HCT116 (cell line): Measurements from ENCODE around the gene MED16. TPM values are rescaled to one million over a fixed set of nuclear protein-coding genes. Genes with fewer than 3 reads are reported as not detected.

Experiments
- ATAC-seq: fragments of 200-7000 bp; cut with Tn5 transposase; 2 replicates; pipeline ENCODE4 v1.9.1; 2020; ENCODE audit warnings: mild to moderate bottlenecking, moderate library complexity
- BruUV-seq: library from RNA; stranded (reverse); fragments of 400-500 nt; replicated peaks from 2 replicates; lab custom pipeline; 2021; lab: Mats Ljungman, UMichigan
- CTCF ChIA-PET: fragments of 300-600 bp; sonication (Branson Sonifier 250); formaldehyde crosslinking; loops from one replicate; lab custom pipeline; 2021; ENCODE audit warnings: antibody characterized with exemption; lab: Charles Lee
- POLR2A ChIA-PET: fragments of 300-600, 350-600 bp; sonication (Branson Sonifier 250); formaldehyde crosslinking; loops from one replicate; lab custom pipeline; 2021; ENCODE audit warnings: antibody characterized with exemption; lab: Charles Lee
- RAD21 ChIA-PET, 2 experiments: fragments of 300-600 bp; sonication (Branson Sonifier 250); formaldehyde crosslinking; loops; one replicate each; lab custom pipeline; 2023; ENCODE audit warnings: low total read pairs in 2 of 2; ENCODE audit not compliant: uncharacterized antibody in 2 of 2, unreplicated experiment in 2 of 2, low non-redundant PET in 1 of 2; lab: Charles Lee
- DNase-seq: peaks from one replicate; pipeline ENCODE4 v3.0.0-alpha.2; 2010; ENCODE audit warnings: low read depth, low spot score
- H2AFZ ChIP-seq: fragments of 200-600 bp; shearing (Covaris generic), sonication (generic); 2 replicates; pipeline ENCODE4 v1.6.1; 2017; ENCODE audit warnings: low read depth, mixed run types, mixed read lengths, antibody characterized with exemption, low read length; ENCODE audit not compliant: poor library complexity, severe bottlenecking
- H3K27ac ChIP-seq: 2 replicates; pipeline ENCODE4 v1.5.1; 2012; ENCODE audit warnings: low read depth, low read length
- H3K27me3 ChIP-seq: fragments of 200-600 bp; sonication (generic); 2 replicates; pipeline ENCODE4 v1.6.1; 2016; ENCODE audit warnings: mixed run types, low read length, mixed read lengths; ENCODE audit not compliant: insufficient read depth
- H3K36me3 ChIP-seq, 2 experiments: fragments of 200-500 bp in 1 of 2; fragments of 200-600 bp in 1 of 2; sonication (Bioruptor generic) in 1 of 2; sonication (generic) in 1 of 2; 2 replicates each; pipeline versions ENCODE4 v1.5.1 to v1.6.1; 2014 to 2016; ENCODE audit warnings: low read length in 2 of 2, inconsistent platforms in 1 of 2, mixed read lengths in 1 of 2, mixed run types in 1 of 2; ENCODE audit not compliant: insufficient read depth in 2 of 2, control insufficient read depth in 1 of 2
- H3K4me1 ChIP-seq, 2 experiments: fragments of 200-600 bp in 1 of 2; sonication (generic) in 1 of 2; 2 replicates each; pipeline versions ENCODE4 v1.5.1 to v1.6.1; 2012 to 2017; ENCODE audit warnings: low read length in 2 of 2, inconsistent platforms in 1 of 2, mild to moderate bottlenecking in 1 of 2, mixed read lengths in 1 of 2, mixed run types in 1 of 2, moderate library complexity in 1 of 2; ENCODE audit not compliant: insufficient read depth in 2 of 2, control insufficient read depth in 1 of 2
- H3K4me2 ChIP-seq: fragments of 200-600 bp; sonication (generic); 2 replicates; pipeline ENCODE4 v1.6.1; 2017; ENCODE audit warnings: mixed run types, low read length, mixed read lengths
- H3K4me3 ChIP-seq, 2 experiments: fragments of 200-600 bp in 1 of 2; sonication (generic) in 1 of 2; replicated peaks in 1 of 2; 2 replicates each; pipeline ENCODE4 v1.5.1; 2011 to 2016; ENCODE audit warnings: low read length in 2 of 2, control low read depth in 1 of 2, low read depth in 1 of 2, mild to moderate bottlenecking in 1 of 2, mixed read lengths in 1 of 2, mixed run types in 1 of 2
- H3K79me2 ChIP-seq: fragments of 200-600 bp; sonication (generic); 2 replicates; pipeline ENCODE4 v1.6.1; 2017; ENCODE audit warnings: mild to moderate bottlenecking, mixed run types, low read length, moderate library complexity, mixed read lengths; ENCODE audit not compliant: insufficient read depth
- H3K9ac ChIP-seq: fragments of 200-600 bp; sonication (generic); 2 replicates; pipeline ENCODE4 v1.6.1; 2016; ENCODE audit warnings: low read length, mixed read lengths
- H3K9me2 ChIP-seq: fragments of 200-600 bp; sonication (generic), shearing (Covaris generic); 2 replicates; pipeline ENCODE4 v1.6.1; 2017; ENCODE audit warnings: mixed run types, mild to moderate bottlenecking, moderate library complexity; ENCODE audit not compliant: insufficient read depth
- H3K9me3 ChIP-seq, 2 experiments: fragments of 200-500 bp in 1 of 2; fragments of 200-600 bp in 1 of 2; sonication (Bioruptor generic) in 1 of 2; sonication (generic) in 1 of 2; 2 replicates each; pipeline ENCODE4 v1.6.1; 2014 to 2017; ENCODE audit warnings: low read length in 2 of 2, mixed read lengths in 2 of 2, inconsistent platforms in 1 of 2, low read depth in 1 of 2, mild to moderate bottlenecking in 1 of 2, mixed run types in 1 of 2, moderate library complexity in 1 of 2; ENCODE audit not compliant: control insufficient read depth in 1 of 2, insufficient read depth in 1 of 2
- H4K20me1 ChIP-seq: fragments of 200-600 bp; sonication (generic), shearing (Covaris generic); 2 replicates; pipeline ENCODE4 v1.6.1; 2017; ENCODE audit warnings: mixed run types, mild to moderate bottlenecking, moderate library complexity; ENCODE audit not compliant: insufficient read depth
- CBX3 ChIP-seq: IDR thresholded peaks from 2 replicates; pipeline ENCODE4 v1.6.1; 2012; ENCODE audit warnings: low read depth
- CEBPB ChIP-seq: IDR thresholded peaks from 2 replicates; pipeline ENCODE4 v1.6.1; 2012; ENCODE audit warnings: low read depth
- EGR1 ChIP-seq: IDR thresholded peaks from 2 replicates; pipeline ENCODE4 v1.6.1; 2012; ENCODE audit warnings: low read depth
- ELF1 ChIP-seq: IDR thresholded peaks from 2 replicates; pipeline ENCODE4 v1.6.1; 2012; ENCODE audit warnings: low read depth, borderline replicate concordance
- EZH2 ChIP-seq: fragments of 200-600 bp; sonication (generic); IDR thresholded peaks from 2 replicates; pipeline ENCODE4 v1.6.1; 2017; ENCODE audit warnings: antibody characterized with exemption, mixed run types
- EZH2phosphoT487 ChIP-seq: fragments of 200-600 bp; IDR thresholded peaks from 2 replicates; pipeline ENCODE4 v1.6.1; 2018; ENCODE audit warnings: antibody characterized with exemption, borderline replicate concordance
- FOSL1 ChIP-seq: IDR thresholded peaks from 2 replicates; pipeline ENCODE4 v1.6.1; 2012; ENCODE audit warnings: low read depth
- POLR2A ChIP-seq: IDR thresholded peaks from 2 replicates; pipeline ENCODE4 v1.7.0; 2011; ENCODE audit warnings: borderline replicate concordance; ENCODE audit not compliant: insufficient read depth, insufficient read length; ENCODE audit errors: extremely low read depth
- POLR2AphosphoS5 ChIP-seq: IDR thresholded peaks from 2 replicates; pipeline ENCODE4 v1.6.1; 2011; ENCODE audit warnings: mild to moderate bottlenecking, low read depth, low read length, moderate library complexity
- SRF ChIP-seq: IDR thresholded peaks from 2 replicates; pipeline ENCODE4 v1.6.1; 2012; ENCODE audit warnings: low read depth
- TCF7L2 ChIP-seq: IDR thresholded peaks from 2 replicates; pipeline ENCODE4 v1.7.0; 2011; ENCODE audit warnings: borderline replicate concordance, inconsistent platforms; ENCODE audit not compliant: insufficient read depth, insufficient read length; ENCODE audit errors: extremely low read depth
- YY1 ChIP-seq: IDR thresholded peaks from 2 replicates; pipeline ENCODE4 v1.6.1; 2011; ENCODE audit warnings: low read length, low read depth, moderate library complexity, mild to moderate bottlenecking; ENCODE audit not compliant: insufficient replicate concordance; ENCODE audit errors: extremely low read depth
- ZFX ChIP-seq: fragments of 450-650 bp; IDR thresholded peaks from 2 replicates; pipeline ENCODE4 v1.6.1; 2017
- intact Hi-C: fragments of 100-400 bp; cut with micrococcal nuclease; formaldehyde crosslinking; loops from 2 replicates; pipeline ENCODE4 v1.10.0; 2022
- total RNA-seq: library from RNA; stranded (reverse); gene quantifications from one replicate; pipeline ENCODE4 v1.2.1, GENCODE V29; 2021; ENCODE audit not compliant: unreplicated experiment
- TF ChIP-seq, protein P1 (sequence below): IDR thresholded peaks from 2 replicates; pipeline ENCODE4 v1.6.1; 2012
- TF ChIP-seq, protein P2 (sequence below), 3 experiments: fragments of 200-600 bp in 1 of 3; sonication (generic) in 1 of 3; IDR thresholded peaks in 2 of 3; conservative IDR thresholded peaks in 1 of 3; 2 replicates each; pipeline ENCODE4 v1.5.1; 2012 to 2017; ENCODE audit warnings: low read depth in 2 of 3, low read length in 2 of 3, antibody characterized with exemption in 1 of 3, borderline replicate concordance in 1 of 3, control low read depth in 1 of 3, mild to moderate bottlenecking in 1 of 3, mixed read lengths in 1 of 3, mixed run types in 1 of 3, moderate library complexity in 1 of 3; ENCODE audit not compliant: insufficient read depth in 1 of 3
- TF ChIP-seq, protein P3 (sequence below): IDR thresholded peaks from 2 replicates; pipeline ENCODE4 v1.6.1; 2011; ENCODE audit warnings: mild to moderate bottlenecking, low read length, moderate library complexity; ENCODE audit not compliant: insufficient replicate concordance; ENCODE audit errors: extremely low read depth

Gene MED16
- total RNA-seq, 1 experiment from 2014 or later, result 73.6 TPM

DNA sequence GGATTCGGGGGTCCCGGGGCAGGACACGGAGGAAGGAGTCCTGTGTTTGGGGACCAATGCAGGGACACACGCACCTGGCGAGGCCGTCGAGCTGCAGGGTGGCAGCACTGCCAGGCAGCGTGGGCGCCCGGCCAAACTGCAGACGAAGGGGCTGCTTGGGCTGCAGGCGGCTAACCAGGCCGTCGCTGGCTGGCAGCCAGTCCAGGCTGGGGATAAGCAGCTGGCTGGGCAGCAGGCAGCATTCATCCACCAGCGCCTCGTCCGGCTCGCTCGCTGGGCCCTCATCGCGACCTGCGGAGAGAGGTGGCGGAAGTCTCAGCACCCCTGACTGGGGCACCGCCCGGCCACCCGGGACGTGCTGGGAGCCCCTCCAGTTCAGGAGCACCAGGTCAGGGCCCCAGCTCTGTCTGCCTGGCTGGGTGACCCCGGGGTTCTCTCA, 22.0 kb downstream of the MED16 start (continued):
- TF ChIP-seq, protein P1, sequence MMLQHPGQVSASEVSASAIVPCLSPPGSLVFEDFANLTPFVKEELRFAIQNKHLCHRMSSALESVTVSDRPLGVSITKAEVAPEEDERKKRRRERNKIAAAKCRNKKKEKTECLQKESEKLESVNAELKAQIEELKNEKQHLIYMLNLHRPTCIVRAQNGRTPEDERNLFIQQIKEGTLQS, result no peak
- TF ChIP-seq, protein P2, sequence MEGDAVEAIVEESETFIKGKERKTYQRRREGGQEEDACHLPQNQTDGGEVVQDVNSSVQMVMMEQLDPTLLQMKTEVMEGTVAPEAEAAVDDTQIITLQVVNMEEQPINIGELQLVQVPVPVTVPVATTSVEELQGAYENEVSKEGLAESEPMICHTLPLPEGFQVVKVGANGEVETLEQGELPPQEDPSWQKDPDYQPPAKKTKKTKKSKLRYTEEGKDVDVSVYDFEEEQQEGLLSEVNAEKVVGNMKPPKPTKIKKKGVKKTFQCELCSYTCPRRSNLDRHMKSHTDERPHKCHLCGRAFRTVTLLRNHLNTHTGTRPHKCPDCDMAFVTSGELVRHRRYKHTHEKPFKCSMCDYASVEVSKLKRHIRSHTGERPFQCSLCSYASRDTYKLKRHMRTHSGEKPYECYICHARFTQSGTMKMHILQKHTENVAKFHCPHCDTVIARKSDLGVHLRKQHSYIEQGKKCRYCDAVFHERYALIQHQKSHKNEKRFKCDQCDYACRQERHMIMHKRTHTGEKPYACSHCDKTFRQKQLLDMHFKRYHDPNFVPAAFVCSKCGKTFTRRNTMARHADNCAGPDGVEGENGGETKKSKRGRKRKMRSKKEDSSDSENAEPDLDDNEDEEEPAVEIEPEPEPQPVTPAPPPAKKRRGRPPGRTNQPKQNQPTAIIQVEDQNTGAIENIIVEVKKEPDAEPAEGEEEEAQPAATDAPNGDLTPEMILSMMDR (IDR thresholded peaks at IDR 0.05 in 2 of 3, conservative IDR thresholded peaks at IDR 0.05 in 1 of 3; ENCODE audit: borderline replicate concordance in 1 of 3, insufficient read depth in 1 of 3, low read depth in 2 of 3, low read length in 2 of 3), result no peak
- TF ChIP-seq ZFX (no peak), EGR1 (no peak), POLR2A (no peak), EZH2phosphoT487 (no peak)

DNA sequence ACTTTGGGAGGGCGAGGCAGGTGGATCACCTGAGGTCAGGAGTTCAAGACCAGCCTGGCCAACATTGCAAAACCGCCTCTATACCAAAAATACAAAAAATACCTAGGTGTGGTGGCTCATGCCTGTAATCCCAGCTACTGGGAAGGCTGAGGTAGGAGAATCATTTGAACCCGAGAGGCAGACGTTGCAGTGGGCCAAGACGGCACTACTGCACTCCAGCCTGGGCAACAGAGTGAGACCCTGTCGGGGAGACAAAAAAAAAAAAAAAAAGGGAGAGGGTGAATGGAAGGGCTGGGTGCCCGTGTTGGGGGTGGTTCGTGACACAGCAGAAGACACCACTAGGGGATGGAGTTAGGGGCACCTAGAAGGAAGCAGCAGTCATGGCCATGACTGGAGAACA, 22.7 kb downstream of the MED16 start:
- Histone ChIP-seq H4K20me1 (no peaks in the 10 kb centered on the region), H3K79me2 (no peaks in the 10 kb centered on the region), H2AFZ (no peak overlapping the region), H3K4me3 (no peak overlapping the region), H3K36me3 (peaks cover 5 to 15% of the 10 kb centered on the region in 2 experiments; a peak in 2 of 4 replicates), H3K9me3 (no peaks in the 10 kb centered on the region), H3K9ac (peak overlapping the region; percentile 62), H3K9me2 (no peaks in the 10 kb centered on the region), H3K27me3 (no peaks in the 10 kb centered on the region), H3K27ac (peak overlapping the region; percentile 71; the same call in 1 of the 2 replicates), H3K4me1 (peaks cover 19 to 36% of the 10 kb centered on the region in 2 experiments), H3K4me2 (no peak overlapping the region)
- TF ChIP-seq CBX3 (no peak), EGR1 (no peak), TCF7L2 (no peak), YY1 (no peak), SRF (no peak), EZH2 (no peak), ZFX (no peak), CEBPB (no peak), FOSL1 (no peak), POLR2AphosphoS5 (no peak), POLR2A (no peak), EZH2phosphoT487 (no peak), ELF1 (no peak)
- TF ChIP-seq, protein P3, sequence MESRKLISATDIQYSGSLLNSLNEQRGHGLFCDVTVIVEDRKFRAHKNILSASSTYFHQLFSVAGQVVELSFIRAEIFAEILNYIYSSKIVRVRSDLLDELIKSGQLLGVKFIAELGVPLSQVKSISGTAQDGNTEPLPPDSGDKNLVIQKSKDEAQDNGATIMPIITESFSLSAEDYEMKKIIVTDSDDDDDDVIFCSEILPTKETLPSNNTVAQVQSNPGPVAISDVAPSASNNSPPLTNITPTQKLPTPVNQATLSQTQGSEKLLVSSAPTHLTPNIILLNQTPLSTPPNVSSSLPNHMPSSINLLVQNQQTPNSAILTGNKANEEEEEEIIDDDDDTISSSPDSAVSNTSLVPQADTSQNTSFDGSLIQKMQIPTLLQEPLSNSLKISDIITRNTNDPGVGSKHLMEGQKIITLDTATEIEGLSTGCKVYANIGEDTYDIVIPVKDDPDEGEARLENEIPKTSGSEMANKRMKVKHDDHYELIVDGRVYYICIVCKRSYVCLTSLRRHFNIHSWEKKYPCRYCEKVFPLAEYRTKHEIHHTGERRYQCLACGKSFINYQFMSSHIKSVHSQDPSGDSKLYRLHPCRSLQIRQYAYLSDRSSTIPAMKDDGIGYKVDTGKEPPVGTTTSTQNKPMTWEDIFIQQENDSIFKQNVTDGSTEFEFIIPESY, result no peak
- TF ChIP-seq, protein P1, result no peak
- RAD21 ChIA-PET, result no interaction called here
- intact Hi-C loops, result no loop called here
- POLR2A ChIA-PET, result no interaction called here
- ATAC-seq (no peak), DNase-seq (no peak)
- CTCF ChIA-PET, result no interaction called here
- no TSS peak for BruUV-seq
